Cardiac muscle cell (in vitro differentiated cells and primary cell): ENCODE results near the gene UBE2F. TPM values are rescaled to one million over a fixed set of nuclear protein-coding genes. Genes with fewer than 3 reads are reported as not detected.

Experiments used
- DNase-seq, 2 donors: peaks; one replicate each; pipeline versions ENCODE4 v3.0.0 to v3.0.0-alpha.2; 2010 to 2017; ENCODE audit warnings: low read depth in 1 of 2, low spot score in 1 of 2
- H3K27ac ChIP-seq: fragments of 200-600 bp; sonication (generic); 2 replicates; pipeline ENCODE4 v1.5.1; 2016
- H3K27me3 ChIP-seq: fragments of 200-600 bp; sonication (generic); 2 replicates; pipeline ENCODE4 v1.6.0; 2016; ENCODE audit warnings: control low read depth
- H3K36me3 ChIP-seq: fragments of 200-600 bp; sonication (generic); 2 replicates; pipeline ENCODE4 v1.5.1; 2016; ENCODE audit warnings: control low read depth
- H3K4me1 ChIP-seq: fragments of 200-600 bp; sonication (generic); 2 replicates; pipeline ENCODE4 v1.8.1; 2017; ENCODE audit warnings: low read depth, mild to moderate bottlenecking, mixed run types
- H3K4me3 ChIP-seq: fragments of 200-600 bp; sonication (generic); 2 replicates; pipeline ENCODE4 v1.5.1; 2016; ENCODE audit warnings: mild to moderate bottlenecking
- H3K9me3 ChIP-seq: fragments of 200-600 bp; sonication (generic); 2 replicates; pipeline ENCODE4 v1.5.1; 2017; ENCODE audit warnings: low read depth, mild to moderate bottlenecking, control low read depth
- polyA plus RNA-seq: library from polyadenylated mRNA; unstranded; fragments of >200 nt; fragmentation: Nextera tagmentation; extraction: Ambion mirVana; gene quantifications from 2 replicates; pipeline ENCODE4 v1.2.1, GENCODE V29; 2016
- total RNA-seq: library from RNA; depleted of rRNA; stranded (reverse); fragments of >200 nt; gene quantifications from 2 replicates; pipeline ENCODE4 v1.2.3, GENCODE V29; 2016
- TF ChIP-seq, protein P1 (sequence below): IDR thresholded peaks from 2 replicates; pipeline ENCODE4 v1.5.1; 2012; ENCODE audit warnings: low read depth, mild to moderate bottlenecking, low read length

UBE2F gene
- total and polyA plus RNA-seq, 2 experiments from 2014 or later: 35.1 to 66.2 TPM

DNA sequence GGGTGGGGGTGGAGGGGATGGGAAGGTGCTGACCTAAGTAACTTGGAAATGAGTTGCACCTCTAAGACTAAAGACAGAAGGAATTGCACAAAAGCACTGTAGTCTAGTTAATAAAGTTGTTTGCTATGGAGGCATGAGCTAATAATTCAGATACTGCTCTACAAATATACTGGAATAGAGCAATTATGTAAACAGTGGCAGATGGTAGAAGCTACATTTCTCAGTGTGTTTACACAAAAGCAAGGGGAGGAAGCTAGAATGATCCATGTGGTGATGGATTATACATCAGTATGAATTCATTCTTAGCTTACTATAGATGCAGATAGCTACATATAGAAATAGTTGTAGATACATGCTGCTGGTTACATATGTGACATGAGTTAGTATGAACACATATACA lies 27.6 kb upstream of the UBE2F start:
- TF ChIP-seq, protein P1, sequence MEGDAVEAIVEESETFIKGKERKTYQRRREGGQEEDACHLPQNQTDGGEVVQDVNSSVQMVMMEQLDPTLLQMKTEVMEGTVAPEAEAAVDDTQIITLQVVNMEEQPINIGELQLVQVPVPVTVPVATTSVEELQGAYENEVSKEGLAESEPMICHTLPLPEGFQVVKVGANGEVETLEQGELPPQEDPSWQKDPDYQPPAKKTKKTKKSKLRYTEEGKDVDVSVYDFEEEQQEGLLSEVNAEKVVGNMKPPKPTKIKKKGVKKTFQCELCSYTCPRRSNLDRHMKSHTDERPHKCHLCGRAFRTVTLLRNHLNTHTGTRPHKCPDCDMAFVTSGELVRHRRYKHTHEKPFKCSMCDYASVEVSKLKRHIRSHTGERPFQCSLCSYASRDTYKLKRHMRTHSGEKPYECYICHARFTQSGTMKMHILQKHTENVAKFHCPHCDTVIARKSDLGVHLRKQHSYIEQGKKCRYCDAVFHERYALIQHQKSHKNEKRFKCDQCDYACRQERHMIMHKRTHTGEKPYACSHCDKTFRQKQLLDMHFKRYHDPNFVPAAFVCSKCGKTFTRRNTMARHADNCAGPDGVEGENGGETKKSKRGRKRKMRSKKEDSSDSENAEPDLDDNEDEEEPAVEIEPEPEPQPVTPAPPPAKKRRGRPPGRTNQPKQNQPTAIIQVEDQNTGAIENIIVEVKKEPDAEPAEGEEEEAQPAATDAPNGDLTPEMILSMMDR: no peak
- H3K4me1 ChIP-seq: no peaks in the 10 kb centered on the region
- H3K4me3 ChIP-seq: no peak overlapping the region
- no peak overlapping the region for H3K27ac ChIP-seq
- no peaks in the 10 kb centered on the region for H3K27me3 ChIP-seq
- H3K36me3 ChIP-seq: no peaks in the 10 kb centered on the region
- DNase-seq: no peak
- no peaks in the 10 kb centered on the region for H3K9me3 ChIP-seq

DNA sequence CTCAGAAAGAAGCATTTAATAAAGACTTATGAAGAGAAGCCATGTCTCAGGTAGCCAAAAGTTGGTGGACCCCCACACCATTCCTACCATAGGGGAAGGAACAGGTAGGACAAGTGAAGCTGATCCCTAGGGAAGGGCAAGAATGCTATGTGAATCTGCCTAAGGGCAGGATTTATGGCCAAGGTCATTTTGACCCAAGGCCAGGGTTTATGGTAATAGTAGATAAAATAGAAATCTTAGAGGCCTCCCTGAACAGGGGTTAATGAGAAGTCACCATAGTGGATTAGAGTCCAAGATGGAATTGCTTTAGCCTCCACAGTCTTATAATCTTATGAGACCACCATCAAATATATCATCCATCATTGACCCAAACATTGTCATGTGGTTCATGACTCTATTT lies 26.0 kb upstream of the UBE2F start:
- H3K9me3 ChIP-seq: no peaks in the 10 kb centered on the region
- no peaks in the 10 kb centered on the region for H3K27me3 ChIP-seq
- no peak overlapping the region for H3K27ac ChIP-seq
- no peaks in the 10 kb centered on the region for H3K4me1 ChIP-seq
- H3K36me3 ChIP-seq: no peaks in the 10 kb centered on the region
- no peak overlapping the region for H3K4me3 ChIP-seq
- no peak for DNase-seq
- TF ChIP-seq, protein P1: no peak

DNA sequence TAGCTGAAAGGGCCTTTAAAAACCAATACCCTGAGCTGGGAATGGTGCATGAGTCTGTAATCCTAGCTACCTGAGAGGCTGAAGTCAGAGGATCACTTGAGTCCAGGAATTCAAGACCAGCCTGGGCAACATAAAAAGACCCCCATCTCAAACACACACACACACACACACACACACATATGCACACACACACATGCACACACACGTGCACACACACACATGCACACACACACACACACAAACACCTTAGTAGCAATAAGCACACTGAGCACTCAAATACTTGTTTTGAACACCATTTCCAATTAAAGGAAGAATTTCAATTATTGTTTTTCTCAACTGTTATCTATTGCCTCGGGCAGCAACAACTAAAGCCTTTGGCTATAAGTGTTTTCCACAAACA lies 25.6 kb upstream of the UBE2F start:
- no peaks in the 10 kb centered on the region for H3K9me3 ChIP-seq
- H3K4me1 ChIP-seq: no peaks in the 10 kb centered on the region
- H3K27me3 ChIP-seq: no peaks in the 10 kb centered on the region
- no peak for DNase-seq
- H3K27ac ChIP-seq: no peak overlapping the region
- no peak overlapping the region for H3K4me3 ChIP-seq
- H3K36me3 ChIP-seq: no peaks in the 10 kb centered on the region
- TF ChIP-seq, protein P1: no peak

GRCh38 chr2:237942513-237942899 lies 24.3 kb upstream of the UBE2F start:
- peak in 1 of 2 donors; percentile 17 for DNase-seq
- no peak overlapping the region for H3K4me3 ChIP-seq
- no peaks in the 10 kb centered on the region for H3K27me3 ChIP-seq
- no peaks in the 10 kb centered on the region for H3K4me1 ChIP-seq
- no peak overlapping the region for H3K27ac ChIP-seq
- H3K36me3 ChIP-seq: no peaks in the 10 kb centered on the region
- TF ChIP-seq, protein P1: no peak
- H3K9me3 ChIP-seq: no peaks in the 10 kb centered on the region

DNA sequence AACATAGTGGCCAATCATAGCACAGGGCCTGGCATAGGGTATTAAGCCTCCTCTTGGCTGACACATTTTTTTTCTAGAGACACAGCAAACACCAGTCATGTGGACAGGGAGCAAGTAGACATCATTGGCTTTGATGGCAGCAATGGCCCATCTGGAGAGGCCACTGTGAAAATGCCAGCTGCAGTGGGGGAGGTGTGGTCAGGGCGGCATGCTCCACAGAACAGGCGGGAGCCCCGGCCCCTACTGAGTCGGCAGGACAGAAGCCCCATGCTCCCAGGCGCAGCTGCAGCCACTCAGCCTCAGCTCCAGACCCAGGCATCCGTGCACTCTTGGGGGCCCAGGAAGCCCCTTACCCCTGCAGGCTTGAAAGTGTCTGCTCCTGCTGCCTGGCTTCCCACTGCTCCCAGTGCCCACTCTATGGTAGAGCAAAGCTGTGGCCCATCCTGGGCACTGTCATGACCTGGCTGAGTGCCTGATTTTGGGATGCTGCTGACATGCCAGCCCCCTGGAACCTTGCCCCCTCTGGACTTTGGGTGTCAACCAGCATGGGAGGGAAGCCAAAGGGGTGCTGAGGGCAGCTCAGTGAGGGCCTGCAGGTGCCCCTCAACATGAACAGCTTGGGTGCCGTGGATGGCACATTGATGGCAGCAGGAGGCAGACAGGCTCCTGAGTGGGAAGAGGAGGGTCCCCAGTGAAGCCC lies 23.3 kb upstream of the UBE2F start:
- H3K27ac ChIP-seq: no peak overlapping the region
- no peak overlapping the region for H3K4me3 ChIP-seq
- TF ChIP-seq, protein P1: no peak
- H3K4me1 ChIP-seq: no peaks in the 10 kb centered on the region
- H3K27me3 ChIP-seq: no peaks in the 10 kb centered on the region
- no peaks in the 10 kb centered on the region for H3K9me3 ChIP-seq
- DNase-seq: no peak
- H3K36me3 ChIP-seq: no peaks in the 10 kb centered on the region
